ENCODE results near the gene NFE2L2.
"Not testable (repeated sequence)": the region's sequence is repeated elsewhere in the genome, so short reads cannot be mapped to it uniquely, and the experiment has no call there.

NFE2L2 gene

DNA sequence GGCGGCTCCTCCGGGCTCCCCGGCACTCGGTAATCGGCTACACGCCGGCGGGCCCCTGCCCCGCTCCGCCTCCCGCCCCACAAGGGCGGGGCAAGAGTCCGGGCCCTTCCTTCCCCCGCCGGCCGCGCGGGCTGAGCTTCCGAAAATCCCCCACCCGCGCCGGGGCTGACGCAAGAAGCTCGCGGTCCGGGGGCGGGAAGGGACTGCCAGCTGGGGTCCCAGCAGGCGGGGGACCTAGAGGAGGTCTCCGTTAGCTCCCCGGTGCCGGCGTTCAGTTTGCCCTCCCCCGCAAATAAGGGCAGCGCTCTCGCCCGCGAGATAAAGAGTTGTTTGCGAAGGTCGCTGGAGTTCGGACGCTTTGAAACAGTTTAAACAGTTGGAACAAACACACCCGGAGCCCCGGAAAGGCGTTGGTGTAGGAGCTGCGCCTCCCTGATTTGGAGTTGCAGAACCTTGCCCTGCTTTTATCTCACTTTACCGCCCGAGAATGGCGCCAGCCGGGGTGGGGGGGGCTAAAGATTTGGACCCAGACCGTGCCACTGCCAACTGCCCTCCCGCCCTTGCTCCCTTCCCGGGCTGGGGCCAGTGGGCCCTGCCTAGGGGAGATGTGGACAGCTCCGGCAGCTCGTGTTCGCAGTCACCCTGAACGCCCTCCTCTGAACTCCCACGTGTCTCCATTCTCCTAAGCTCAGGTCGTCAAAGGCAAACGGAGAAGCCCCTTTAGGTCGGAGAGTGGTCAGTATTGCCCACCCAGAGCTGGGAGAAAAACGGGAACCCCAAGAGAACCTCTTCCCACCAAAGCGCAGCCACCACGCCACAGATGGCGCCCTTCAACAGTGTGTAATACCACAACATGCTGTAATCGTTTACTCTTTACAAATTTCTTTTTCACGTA is at the start of gene NFE2L2:
Gene NFE2L2 (minus strand): TSS at position 35 of the 895 bp plus-strand sequence. CDS start 151 bp downstream, outside the sequence.
- peak; percentile 93 to 95 for DNase-seq

DNA sequence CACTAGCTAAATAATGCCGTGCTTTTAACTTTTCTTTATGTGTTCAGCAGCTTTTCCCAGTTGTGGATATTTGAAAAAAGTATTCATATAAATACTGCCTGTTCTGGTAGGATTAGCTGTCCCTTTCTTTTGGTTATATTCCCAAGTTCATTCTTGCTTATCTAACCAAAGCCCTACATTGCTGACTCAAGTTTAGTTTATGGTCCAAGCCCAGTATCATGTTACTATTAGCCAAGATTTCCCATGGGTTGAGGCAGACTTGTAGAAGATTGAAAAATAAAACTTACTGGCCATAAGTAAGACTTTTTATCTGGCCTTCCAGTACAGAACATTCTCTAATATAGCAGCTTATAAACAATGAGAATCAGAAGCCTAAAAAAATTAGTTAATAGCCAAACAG is 49.7 kb upstream of the NFE2L2 start:
- no peak for DNase-seq

DNA sequence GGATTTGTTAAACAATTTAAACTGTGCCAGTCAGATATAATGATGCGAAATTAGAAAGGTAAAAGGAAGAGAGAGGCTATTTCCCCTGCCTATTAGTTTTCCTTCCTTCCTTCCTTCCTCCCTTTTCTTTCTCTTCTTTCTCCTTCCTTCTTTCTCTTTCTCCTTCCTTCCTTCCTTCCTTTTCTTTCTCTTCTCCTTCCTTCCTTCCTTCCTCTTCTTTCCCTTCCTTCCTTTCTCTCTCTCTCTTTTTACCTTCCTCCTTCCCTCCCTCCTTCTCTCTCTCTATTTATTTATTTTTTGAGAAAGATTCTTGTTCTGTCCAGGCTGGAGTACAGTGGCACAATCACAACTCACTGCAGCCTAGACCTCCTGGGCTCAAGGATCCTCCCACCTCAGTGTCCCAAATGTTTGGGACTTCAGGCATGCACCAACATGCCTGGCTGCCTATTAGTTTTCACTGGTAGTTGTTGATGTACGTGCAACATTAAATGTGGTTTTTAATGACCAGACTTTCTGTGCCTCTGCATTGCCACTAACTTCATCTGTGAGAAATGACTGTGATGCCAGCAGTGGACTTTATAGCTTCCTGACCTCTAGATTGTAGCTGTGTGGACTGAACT is 48.7 kb upstream of the NFE2L2 start:
- DNase-seq = no peak

DNA sequence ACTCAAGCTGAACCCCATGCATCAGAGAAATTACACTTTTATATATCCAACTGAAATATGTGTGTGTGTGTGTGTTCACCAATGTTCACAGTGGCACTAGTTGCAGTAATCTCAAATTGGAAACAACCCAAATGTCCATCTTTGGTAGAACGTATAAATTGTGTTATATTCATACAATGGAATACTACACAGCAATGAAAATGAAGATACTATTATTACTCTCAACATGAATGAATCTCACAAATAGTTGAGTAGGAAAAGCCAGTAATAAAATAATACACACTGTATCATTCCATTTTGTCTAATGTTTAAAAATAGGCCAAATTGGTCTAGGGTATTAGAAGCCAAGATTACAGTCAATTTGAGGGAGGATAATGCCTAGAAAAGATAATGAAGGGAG is 48.0 kb upstream of the NFE2L2 start:
- no peak for DNase-seq

DNA sequence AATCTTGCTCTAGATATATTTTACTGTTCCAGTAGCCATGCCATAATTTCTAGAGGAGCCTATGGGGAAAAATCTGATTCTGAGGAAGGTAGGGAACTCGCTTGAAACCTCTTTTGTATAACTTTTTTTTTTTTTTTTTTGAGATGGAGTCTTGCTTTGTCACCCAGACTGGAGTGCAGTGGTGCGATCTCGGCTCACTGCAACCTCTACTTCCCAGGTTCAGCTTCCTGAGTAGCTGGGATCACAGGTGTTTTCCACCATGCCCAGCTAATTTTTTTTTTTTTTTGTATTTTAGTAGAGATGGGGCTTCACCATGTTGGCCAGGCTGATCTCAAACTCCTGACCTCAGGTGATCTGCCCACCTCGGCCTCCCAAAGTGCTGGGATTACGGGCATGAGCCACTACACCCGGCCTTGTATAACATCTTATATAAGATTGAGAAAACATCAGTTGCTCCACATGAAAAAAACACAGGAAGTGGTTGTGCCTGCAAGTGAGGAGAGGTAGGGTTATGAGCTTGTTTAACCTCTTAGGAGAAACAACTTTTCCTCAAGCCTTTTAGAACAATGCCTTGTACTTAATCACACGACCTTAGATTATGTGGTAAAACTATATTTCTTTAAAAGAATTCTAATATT is 45.3 kb upstream of the NFE2L2 start:
- DNase-seq = not testable (repeated sequence)

DNA sequence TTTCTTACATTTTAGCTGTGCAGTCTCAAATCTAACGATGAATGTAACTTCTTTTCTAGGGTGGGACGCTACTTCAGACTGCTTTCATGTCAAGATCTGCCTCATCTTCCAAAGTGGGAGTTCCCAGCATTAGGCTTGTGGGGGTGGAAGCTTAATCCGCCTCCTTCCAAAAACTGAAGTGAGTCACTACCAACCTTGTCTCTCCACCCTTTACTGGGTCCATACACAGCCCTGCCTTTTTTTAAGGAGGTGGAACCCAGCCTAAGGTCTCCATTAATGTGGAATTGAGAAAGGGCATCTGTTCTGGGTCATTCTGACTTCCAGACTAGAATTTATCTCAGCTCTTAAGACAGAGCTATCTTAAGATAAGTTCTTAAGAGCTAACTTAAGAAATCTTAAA is 42.0 kb upstream of the NFE2L2 start:
- DNase-seq = no peak

DNA sequence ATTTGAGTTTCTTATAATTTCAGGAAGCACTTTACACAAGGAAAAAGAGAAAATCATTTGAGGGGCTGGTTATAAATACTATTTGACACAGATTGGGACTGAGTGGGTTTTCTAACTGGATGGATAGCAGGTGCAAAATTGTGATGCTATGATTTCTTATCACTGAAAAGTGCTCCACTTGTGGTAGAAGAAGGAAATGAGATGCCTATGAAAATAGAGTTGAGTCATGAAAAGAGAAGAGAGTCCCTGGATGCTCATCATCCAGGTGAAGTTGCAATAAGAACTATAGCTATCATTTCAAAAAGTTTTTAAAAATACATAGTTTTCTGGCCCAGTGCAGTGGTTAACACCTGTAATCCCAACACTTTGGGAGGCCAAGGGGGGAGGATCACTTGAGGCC is 39.4 kb upstream of the NFE2L2 start:
- no peak for DNase-seq

DNA sequence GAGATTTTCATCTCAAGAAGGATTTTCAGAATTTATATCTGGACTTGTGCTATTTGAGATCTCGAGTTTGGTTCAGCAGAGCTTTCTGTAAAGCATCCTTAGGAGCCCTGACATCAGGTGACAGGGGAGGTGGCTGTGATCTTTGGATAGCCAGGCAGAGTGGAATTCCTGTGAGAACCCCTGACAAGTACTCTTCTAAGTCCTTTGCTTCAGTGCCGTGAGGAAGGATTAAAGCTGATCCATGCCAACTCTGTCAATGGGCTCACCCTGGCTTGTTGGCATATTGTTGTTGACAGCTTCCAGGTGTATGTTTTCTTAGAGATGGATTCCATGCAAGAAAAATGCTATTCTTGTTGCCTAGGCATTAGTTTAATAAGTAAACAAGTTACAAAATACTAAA is 38.0 kb upstream of the NFE2L2 start:
- DNase-seq = no peak

DNA sequence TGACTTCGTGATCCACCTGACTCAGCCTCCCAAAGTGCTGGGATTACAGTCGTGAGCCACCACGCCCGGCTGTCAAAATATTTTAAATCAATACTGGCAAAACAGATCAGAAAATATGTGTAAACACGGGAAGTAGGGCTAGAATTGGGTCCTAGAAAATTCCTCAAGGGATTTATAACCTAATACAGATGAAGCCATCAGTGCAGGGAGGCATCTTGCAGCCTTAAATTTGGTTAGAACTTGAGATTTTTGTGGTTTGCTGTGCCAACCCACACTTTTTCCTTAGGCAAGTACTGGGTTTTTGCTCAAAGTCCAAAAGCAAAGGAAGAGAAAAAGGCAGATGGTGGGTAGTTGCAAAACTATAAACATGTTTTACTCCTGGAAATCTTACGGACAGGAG is 33.7 kb upstream of the NFE2L2 start:
- DNase-seq = no peak

DNA sequence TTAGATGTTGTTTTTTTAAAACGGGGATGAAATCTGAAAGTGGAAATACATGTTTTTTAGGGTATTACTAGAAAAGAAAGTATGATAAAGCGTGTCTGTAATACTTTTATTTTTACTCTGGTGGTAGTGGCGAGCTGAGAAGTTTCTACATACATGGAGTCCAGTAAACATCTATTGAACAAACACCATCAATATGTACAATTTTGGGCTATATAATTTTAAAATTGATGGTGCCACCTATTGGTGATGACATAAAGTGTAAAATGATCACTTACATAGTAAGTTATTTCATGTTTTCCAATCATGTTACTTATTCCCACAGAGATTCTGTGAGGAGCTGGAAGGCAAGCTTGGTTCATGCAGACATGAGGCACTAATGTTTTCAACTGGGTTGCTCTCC is 31.5 kb upstream of the NFE2L2 start:
- no peak for DNase-seq

DNA sequence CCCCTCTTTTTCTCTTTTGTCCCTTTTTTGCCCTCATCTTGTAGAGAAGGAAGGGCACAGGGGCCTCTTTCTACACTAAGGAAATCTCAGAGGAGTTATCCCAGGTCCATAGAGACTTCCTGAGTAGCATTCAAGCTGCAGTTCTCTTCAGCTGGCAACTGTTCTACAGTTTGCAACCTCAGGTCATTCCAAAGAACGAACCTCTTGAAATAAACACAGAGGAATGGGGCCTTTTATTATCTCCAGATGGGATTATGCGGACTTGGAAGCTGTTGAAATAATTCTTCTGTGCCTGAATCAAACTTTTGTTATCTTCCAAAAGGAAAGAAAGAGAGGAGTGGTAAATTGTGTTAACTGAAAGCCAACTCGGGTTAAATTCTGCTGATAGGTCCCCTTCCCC is 31.0 kb upstream of the NFE2L2 start:
- DNase-seq = no peak

DNA sequence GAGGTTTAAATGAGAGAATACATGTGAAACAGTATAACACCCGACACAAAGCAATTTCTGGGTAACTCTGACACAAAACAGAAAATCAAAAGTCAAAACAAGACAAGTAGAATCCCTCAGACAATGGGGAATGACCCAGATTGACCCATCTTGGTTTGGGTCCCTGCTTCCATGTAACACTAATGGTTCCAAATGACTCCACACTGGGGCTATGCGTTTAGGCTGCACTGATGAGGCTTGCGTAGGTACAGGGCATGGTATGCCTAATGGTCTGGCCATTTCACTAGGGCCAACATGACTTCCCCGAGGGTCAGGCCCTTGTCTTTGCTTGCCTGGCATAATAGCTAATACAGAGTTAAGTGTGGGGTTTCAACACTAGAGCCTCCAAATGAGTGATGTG is 27.2 kb upstream of the NFE2L2 start:
- DNase-seq = peak; percentile 17 to 33

DNA sequence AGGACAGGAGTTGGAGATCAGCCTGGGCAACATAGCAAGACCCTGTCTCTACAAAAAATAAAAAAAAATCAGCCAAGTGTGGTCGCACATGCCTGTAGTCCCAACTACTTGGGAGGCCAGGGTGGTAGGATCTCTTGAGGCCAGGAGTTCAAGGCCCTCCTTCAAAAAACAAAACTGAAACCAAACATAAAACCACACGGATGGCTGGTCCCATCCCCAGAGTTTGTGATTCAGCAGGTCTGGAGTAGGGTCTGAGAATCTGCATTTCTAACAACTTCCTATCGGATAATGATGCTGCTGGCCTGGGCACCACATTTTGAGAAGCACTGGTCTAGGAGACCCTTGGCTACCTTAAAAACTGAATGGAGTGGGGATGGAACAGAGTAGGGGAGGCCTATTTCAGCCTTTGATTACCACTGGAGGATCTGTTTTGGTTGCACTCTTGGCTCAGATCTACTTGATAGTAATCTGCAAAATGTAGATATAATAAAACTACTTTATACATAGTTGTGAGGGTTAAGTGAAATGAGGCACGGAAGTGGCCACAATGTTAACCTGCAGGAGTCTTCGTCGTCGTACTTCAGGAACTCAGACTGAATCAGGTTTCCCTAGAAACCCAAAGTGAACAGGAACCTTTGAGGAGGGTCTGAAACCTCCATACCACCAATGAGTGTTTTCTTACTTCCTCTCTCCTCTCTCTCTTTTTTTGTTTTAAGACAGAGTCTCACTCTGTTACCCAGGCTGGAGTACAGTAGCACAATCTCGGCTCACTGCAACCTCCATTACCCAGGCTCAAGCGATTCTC is 25.5 kb upstream of the NFE2L2 start:
- no peak for DNase-seq

DNA sequence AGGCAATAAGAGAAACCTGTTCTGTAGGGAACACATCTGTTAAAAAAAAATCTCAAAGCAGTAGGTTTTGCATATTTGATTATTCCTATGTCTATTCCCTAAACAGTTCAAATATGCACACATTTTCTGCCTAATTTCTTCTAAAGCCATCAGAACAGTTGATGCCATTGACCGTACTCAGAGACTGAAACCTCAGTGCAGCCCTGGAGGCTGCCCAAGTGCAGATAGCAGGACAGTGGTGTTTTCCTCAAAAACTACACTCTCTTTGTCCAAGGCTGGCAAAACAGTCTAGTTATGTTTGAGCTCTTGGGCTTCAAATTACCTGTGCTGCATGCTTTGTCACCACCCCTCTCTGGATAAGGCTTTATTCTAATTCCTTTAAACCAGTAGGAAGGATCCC is 23.3 kb upstream of the NFE2L2 start:
- no peak for DNase-seq

DNA sequence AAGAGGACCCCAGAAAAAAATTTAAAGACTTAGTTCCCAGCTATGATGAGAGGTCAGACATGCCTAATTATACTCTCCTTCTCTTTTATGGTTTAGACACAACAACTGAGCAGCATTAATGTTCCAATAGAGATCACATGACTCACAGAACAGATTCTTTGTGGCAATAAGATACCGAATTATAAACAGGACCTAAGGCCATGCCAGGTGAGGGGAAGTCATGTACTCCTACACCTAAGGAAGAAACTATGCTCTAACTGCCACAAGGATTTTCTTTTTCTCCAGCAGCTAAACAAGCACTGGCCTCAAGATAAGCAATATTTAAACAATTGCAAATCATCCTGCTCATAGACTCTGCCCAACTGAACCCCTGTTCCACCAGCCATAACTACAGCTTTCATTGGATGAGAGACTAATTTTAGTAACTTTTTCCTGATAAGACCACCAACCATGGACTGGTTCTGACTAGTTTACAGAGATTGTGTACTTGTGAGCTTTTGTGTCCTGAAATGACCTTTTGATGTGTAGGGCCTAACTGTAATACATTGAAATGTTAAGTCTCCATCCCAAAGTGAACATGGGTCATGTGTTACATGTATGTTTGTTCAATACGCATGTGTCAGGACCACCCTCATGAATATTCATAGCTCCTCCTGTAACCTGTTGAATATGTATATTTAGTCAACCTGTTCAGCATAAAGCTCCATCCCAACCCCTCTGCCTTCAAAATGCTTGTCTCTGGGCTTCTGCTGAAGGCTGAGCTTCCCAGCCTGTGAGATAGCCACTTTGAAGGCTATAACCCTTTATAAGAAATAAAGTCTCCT is 21.6 kb upstream of the NFE2L2 start:
- no peak for DNase-seq

DNA sequence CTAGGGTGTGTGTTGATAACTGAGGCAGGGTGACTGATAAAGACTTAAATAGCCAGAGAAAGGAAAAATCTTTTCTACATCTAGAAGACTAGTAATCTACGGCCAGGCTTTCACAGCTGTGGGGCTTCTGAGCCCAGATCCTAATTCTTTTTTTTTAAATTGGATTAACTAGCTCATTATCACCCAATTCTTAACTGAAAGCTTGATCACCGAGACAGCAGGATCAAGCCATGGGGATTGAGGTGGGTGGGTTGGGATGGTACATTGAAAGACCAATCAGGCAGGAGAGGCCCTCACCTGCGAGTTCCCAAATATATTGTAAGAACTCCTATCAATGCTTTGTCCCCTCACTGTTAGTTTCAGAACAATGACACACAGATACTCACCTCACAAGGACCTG is 20.0 kb upstream of the NFE2L2 start:
- DNase-seq = no peak

DNA sequence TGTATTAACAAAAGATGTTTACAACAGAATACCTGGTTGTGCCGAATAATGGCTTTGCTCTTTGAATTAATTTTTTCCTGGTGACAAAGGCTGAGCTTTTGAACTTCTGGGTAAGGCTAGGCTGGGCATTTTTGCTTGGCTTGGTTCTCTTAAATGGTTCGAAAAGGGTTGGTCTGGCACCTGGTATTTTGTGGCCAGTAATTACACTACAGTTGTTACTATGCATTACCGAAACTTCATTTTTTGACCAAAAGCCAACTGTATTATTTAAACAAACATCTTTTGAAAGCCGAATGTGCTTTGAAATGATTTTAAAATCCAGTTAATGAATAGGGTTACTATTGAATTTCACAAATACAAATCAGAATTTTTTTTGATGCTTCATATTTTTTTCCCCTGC is 19.4 kb upstream of the NFE2L2 start:
- DNase-seq = no peak

DNA sequence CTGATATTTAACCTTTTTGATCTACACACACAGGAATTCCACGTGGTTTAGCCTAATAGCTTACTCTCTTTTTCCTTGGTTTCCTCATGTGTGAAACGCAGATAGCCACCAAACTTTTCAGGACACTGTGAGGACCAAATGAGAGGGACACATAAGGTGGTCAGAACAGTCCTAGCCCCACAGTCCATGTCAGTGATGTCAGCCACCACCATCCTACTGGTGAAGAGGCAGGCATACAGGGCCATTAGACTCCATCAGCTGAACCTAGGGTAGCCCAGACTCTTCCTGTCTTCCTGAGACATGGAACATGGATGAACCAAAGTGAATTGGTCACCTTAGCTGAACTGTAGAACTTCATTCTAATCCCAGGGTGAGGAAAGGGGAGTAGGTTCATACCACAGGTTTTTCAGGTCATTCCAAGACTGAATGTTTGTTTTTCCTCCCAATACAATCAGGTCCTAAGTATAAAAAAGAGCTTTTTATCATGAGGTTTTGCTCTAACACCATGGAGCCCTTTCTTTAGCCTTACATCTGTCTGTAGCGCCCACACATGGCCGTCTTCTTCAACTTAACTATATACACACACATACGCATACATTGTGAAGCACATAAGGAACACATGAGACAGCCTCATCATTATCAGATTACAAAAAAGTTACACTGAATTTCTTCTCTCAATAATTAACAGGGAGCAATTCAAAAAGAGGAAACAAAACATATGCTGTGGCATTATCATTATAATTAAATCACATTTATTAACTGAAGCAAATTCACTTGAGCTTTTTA is 18.5 kb upstream of the NFE2L2 start:
- no peak for DNase-seq

DNA sequence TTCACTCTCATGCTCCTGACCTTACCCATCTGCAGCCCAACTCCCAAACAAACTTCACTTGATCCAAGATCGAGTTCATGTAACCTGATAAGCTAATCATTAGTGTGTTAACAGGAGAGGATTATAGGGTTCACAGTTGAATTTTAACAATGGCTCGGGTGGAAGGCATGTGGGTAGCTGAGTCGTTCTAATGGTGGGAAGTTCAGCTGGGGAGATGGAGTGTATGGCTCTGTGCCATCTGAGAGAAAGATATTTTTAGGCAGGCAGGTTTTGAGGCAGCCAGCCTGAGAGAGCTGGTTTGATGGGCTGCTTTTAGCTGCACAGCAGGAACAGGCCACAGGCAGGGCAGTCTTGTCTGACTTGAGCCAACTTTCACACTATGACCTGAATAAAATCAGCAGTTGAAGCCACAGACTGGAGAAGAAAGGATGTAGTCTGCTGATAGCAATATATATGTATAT is 17.7 kb upstream of the NFE2L2 start:
- DNase-seq = no peak

DNA sequence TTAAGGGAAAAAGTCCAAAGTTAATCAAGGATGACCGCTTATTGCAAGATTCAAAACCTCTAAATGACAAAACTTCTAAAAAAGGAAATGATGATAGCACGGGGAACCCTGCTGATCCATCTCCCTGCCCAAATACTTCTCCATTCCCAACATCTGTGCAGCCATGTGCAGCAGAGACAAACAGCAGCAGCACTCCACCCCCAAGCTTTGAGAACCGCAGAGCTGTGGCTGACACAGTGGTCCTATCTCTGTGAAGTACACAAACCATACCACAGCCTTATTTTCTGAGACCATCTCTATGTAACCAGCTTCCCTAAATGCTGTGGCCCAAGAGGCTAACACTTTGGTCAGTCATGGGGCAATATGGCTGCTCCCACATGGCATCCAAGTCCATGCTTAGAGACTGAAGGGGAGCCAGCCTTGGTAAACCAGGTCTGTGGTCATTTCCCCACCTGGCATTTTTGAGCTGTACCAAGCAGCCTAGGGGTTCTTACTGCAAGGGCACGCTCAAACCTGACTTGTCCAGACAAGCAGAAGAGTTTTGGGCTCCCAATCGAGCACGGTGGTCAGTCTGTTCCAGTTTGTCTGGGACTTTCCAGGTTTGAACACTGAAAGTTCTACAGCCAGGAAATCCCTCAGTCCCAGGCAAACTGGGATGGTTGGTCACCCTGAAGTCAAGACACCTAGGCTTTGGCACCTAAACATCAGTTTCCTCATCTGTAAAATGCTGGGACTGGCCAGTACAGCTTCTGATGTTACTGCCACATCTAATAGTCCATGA is 17.1 kb upstream of the NFE2L2 start:
- no peak for DNase-seq
